ENCODE data around the gene ERGIC1. TPM values are rescaled to one million over a fixed set of nuclear protein-coding genes. Genes with fewer than 3 reads are reported as not detected.

The ERGIC1 gene
- total and polyA plus RNA-seq, 7 donors, result 49.9 to 116 (median 53.9) TPM

DNA sequence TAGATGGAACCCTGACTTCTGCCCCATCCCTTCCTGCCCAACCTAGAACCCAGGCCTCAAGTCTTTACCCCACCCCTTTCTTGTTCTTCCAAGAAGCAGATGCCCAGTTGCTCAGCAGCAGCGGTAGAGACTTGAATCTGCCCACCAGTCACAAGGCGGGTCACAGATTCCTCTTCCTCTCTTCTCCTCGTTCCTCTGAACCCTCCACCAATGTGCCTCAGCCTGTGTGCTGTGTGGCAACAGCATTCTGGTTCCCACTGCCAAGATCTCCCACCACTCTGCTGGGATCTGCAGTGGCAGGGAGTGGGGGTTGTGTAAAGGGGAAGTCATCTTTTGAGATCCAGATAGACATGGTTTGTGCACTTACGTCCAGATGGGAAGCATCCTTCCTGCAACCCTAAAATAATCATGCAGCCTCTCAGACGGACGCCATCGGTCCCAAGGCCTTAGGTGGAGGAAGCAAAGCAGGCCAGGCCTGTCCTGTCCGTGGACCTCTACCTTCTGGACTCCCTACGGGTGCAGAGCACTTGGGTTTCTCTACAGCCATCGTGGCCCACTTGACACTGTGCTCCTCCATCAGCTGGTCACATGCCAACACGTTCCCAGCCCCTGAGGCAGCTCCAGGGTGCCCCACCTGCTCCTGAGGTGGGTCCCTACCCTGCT is 117.5 kb downstream of the ERGIC1 start:
- intact Hi-C loops (cut with DNase I), result no loop called here
- H3K4me1 ChIP-seq, result no peaks in the 10 kb centered on the region
- H3K27ac ChIP-seq, result no peak overlapping the region
- DNase-seq (no peak), ATAC-seq (no peak)
- TF ChIP-seq, protein P1, sequence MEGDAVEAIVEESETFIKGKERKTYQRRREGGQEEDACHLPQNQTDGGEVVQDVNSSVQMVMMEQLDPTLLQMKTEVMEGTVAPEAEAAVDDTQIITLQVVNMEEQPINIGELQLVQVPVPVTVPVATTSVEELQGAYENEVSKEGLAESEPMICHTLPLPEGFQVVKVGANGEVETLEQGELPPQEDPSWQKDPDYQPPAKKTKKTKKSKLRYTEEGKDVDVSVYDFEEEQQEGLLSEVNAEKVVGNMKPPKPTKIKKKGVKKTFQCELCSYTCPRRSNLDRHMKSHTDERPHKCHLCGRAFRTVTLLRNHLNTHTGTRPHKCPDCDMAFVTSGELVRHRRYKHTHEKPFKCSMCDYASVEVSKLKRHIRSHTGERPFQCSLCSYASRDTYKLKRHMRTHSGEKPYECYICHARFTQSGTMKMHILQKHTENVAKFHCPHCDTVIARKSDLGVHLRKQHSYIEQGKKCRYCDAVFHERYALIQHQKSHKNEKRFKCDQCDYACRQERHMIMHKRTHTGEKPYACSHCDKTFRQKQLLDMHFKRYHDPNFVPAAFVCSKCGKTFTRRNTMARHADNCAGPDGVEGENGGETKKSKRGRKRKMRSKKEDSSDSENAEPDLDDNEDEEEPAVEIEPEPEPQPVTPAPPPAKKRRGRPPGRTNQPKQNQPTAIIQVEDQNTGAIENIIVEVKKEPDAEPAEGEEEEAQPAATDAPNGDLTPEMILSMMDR (IDR thresholded peaks at IDR 0.05), result no peak
- WGBS, 3 donors, result 81 to 83% (median 83%) methylated on average over 11 of the region's 11 CpGs
- no peaks in the 10 kb centered on the region for H3K27me3 ChIP-seq (ENCODE audit: insufficient read depth in 3 of 3, low read length in 2 of 3)
- H3K36me3 ChIP-seq (ENCODE audit: insufficient read depth in 1 of 2, low read depth in 1 of 2), result peaks cover 0 to 25% of the 10 kb centered on the region in 2 donors
- H3K4me3 ChIP-seq, result no peak overlapping the region
- H3K9me3 ChIP-seq, result no peaks in the 10 kb centered on the region

DNA sequence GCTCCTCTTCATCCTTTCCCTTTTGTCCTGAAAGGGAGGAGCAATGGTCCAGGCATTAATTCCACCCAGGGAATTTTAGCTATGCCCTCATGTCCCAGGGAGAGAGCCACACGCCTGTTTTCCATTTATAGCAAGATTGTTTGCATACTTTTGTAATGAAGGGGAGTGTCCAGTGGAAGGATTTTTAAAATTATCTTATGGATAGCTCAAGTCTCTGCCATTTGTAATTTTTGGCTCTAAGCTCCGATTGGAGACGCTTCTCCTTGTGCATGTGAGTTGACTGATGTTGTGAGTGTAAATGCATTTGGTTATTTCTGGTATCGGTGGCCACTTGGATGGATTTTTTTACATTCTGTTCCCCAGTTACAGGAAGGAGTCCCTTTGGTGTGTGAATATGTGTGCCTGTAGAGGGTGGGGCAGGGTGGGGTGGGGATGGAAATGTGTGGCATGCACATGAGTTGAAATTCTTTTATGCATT is 118.0 kb downstream of the ERGIC1 start:
- no peak for ATAC-seq
- intact Hi-C loops (cut with DNase I), result no loop called here
- Histone ChIP-seq H3K27ac (no peak overlapping the region), H3K36me3 (ENCODE audit: insufficient read depth in 1 of 2, low read depth in 1 of 2) (peaks cover 0 to 22% of the 10 kb centered on the region in 2 donors), H3K4me3 (no peak overlapping the region), H3K4me1 (no peaks in the 10 kb centered on the region), H3K9me3 (no peaks in the 10 kb centered on the region), H3K27me3 (ENCODE audit: insufficient read depth in 3 of 3, low read length in 2 of 3) (no peaks in the 10 kb centered on the region)
- DNase-seq, result no peak
- 74 to 81% (median 75%) methylated on average over 4 of the region's 4 CpGs for WGBS, 3 donors
- TF ChIP-seq, protein P1 (IDR thresholded peaks at IDR 0.05), result no peak

DNA sequence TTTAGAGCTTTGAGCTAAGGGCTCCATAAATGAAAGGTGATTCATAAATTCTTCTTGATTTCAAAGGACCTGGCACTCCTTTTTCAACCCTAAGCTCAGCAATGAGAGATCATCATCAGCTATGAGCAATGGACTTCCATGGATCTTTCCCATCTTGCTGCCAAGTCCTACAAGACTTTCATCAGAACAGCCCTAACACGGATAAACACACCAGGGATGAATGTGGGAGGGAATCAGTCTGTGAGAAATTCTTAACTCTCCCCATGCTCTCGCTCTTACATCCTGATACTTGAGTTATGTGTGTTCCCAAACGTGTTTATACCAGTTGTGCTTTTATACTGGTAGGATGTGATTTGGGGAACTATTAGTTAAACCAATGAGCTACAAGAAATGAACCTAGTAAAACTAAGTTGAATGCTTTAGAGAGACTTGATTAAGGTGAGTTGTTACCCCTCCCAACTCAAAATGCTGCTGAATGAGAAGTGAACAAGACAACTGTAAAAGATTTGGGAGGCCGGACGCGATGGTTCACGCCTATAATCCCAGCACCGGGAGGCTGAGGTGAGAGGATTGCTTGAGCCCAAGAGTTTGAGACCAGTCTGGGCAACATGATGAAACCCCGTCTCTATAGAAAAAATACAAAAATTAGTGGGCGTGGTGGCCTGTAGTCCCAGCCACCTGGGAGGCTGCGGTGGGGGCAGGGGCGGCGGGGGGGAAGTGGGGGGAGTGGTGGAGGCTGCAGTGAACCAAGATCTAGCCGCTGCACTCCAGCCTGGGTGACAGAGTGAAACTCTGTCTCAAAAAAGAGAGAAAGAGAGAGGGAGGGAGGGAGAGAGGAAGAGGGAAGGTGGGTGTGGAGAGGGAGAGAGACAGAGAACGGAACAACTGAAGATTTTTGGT is 120.0 kb downstream of the ERGIC1 start:
- intact Hi-C loops (cut with DNase I), result no loop called here
- ATAC-seq (no peak), DNase-seq (no peak)
- 57 to 59% (median 57%) methylated on average over 15 of the region's 15 CpGs for WGBS, 3 donors
- H3K36me3 ChIP-seq (ENCODE audit: insufficient read depth in 1 of 2, low read depth in 1 of 2), result peaks cover 0 to 22% of the 10 kb centered on the region in 2 donors
- H3K9me3 ChIP-seq, result no peaks in the 10 kb centered on the region
- H3K4me3 ChIP-seq, result no peak overlapping the region
- TF ChIP-seq, protein P1 (IDR thresholded peaks at IDR 0.05), result no peak
- no peaks in the 10 kb centered on the region for H3K4me1 ChIP-seq
- H3K27me3 ChIP-seq (ENCODE audit: insufficient read depth in 3 of 3, low read length in 2 of 3), result no peaks in the 10 kb centered on the region
- peak overlapping the region; percentile 36 for H3K27ac ChIP-seq

DNA sequence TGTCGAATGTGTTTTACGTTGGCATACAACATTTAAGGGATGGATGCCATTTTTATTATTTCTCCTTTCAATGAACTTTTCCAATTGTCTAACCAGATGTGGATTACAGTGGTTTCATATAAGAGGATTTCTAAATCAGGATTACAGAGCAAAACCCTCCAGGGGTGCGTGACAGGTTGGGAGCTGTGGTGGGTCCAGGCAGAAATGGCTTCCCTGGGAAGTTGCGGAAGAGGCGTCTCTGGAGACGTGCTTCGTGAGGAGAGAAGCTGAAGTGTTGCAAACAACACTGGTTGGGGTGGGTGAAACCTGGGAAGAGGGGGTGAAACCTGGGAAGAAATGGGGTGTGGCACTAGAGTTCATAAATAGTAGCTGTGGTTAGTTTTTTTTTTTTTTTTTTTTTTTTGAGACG is 120.7 kb downstream of the ERGIC1 start:
- 75 to 80% (median 78%) methylated on average over 7 to 8 of the region's 8 CpGs for WGBS, 3 donors
- Histone ChIP-seq H3K9me3 (no peaks in the 10 kb centered on the region), H3K4me3 (no peak overlapping the region), H3K27ac (no peak overlapping the region), H3K36me3 (ENCODE audit: insufficient read depth in 1 of 2, low read depth in 1 of 2) (peaks cover 0 to 22% of the 10 kb centered on the region in 2 donors), H3K27me3 (ENCODE audit: insufficient read depth in 3 of 3, low read length in 2 of 3) (no peaks in the 10 kb centered on the region), H3K4me1 (no peaks in the 10 kb centered on the region)
- TF ChIP-seq, protein P1 (IDR thresholded peaks at IDR 0.05), result no peak
- DNase-seq (no peak), ATAC-seq (no peak)
- intact Hi-C loops (cut with DNase I), result no loop called here
